Subcutaneous abdominal adipose tissue (tissue), 5 donors: Measurements from ENCODE around the gene SPRR1B.

Source experiments
- H3K27ac ChIP-seq: one replicate; pipeline ENCODE4 v1.7.0; 2013; ENCODE audit warnings: low read depth, mild to moderate bottlenecking, inconsistent platforms, low read length, moderate library complexity
- H3K27me3 ChIP-seq, 5 donors: one replicate each; pipeline ENCODE4 v1.7.0; 2013; ENCODE audit warnings: low read length in 5 of 5, inconsistent platforms in 1 of 5; ENCODE audit not compliant: control insufficient read depth in 5 of 5, insufficient read depth in 4 of 5
- H3K36me3 ChIP-seq, 5 donors: one replicate each; pipeline ENCODE4 v1.7.0; 2013; ENCODE audit warnings: low read length in 5 of 5; ENCODE audit not compliant: control insufficient read depth in 5 of 5, insufficient read depth in 5 of 5
- H3K4me1 ChIP-seq, 5 donors: one replicate each; pipeline ENCODE4 v1.7.0; 2013; ENCODE audit warnings: low read length in 5 of 5, mild to moderate bottlenecking in 3 of 5, moderate library complexity in 1 of 5; ENCODE audit not compliant: control insufficient read depth in 5 of 5, insufficient read depth in 5 of 5
- H3K4me3 ChIP-seq, 5 donors: one replicate each; pipeline ENCODE4 v1.7.0; 2013; ENCODE audit warnings: low read length in 5 of 5, low read depth in 1 of 5
- H3K9ac ChIP-seq, 5 donors: one replicate each; pipeline ENCODE4 v1.7.0; 2013; ENCODE audit warnings: low read length in 5 of 5, mild to moderate bottlenecking in 4 of 5, moderate library complexity in 3 of 5
- H3K9me3 ChIP-seq, 5 donors: one replicate each; pipeline ENCODE4 v1.7.0; 2013; ENCODE audit warnings: low read length in 5 of 5; ENCODE audit not compliant: control insufficient read depth in 5 of 5
- donor health status: healthy.
- donor health status: healthy.
- donor health status: healthy.
- donor health status: healthy.
- donor health status: healthy.

The SPRR1B gene

GRCh38 chr1:153030895-153031294 is at the start of gene SPRR1B:
SPRR1B (plus strand) TSS chr1:153031203; CDS start chr1:153032346, 1,143 bp downstream.
- H3K27ac ChIP-seq, result no peak within 1 kb of the TSS
- peaks cover 0 to 4% (median 0%) of the 10 kb centered on the region in 5 donors for H3K27me3 ChIP-seq
- no peaks in the 10 kb centered on the region for H3K4me1 ChIP-seq
- H3K4me3 ChIP-seq, result no peak within 1 kb of the TSS
- H3K9ac ChIP-seq, result no peak within 1 kb of the TSS
- no peaks in the 10 kb centered on the region for H3K36me3 ChIP-seq
- H3K9me3 ChIP-seq, result no peaks in the 10 kb centered on the region

GRCh38 chr1:152982076-152982475 is 48.9 kb upstream of the SPRR1B start:
- H3K27ac ChIP-seq, result no peak overlapping the region
- no peaks in the 10 kb centered on the region for H3K36me3 ChIP-seq
- no peak overlapping the region for H3K9ac ChIP-seq
- H3K4me1 ChIP-seq, result no peaks in the 10 kb centered on the region
- no peak overlapping the region for H3K4me3 ChIP-seq
- H3K9me3 ChIP-seq, result no peaks in the 10 kb centered on the region
- H3K27me3 ChIP-seq, result peaks cover 0 to 18% (median 2%) of the 10 kb centered on the region in 5 donors

GRCh38 chr1:152983234-152983633 is 47.8 kb upstream of the SPRR1B start:
- Histone ChIP-seq H3K36me3 (no peaks in the 10 kb centered on the region), H3K27me3 (peaks cover 0 to 18% (median 2%) of the 10 kb centered on the region in 5 donors), H3K4me3 (no peak overlapping the region), H3K4me1 (no peaks in the 10 kb centered on the region), H3K9me3 (no peaks in the 10 kb centered on the region), H3K9ac (no peak overlapping the region), H3K27ac (no peak overlapping the region)

- Histone ChIP-seq H3K4me3 (no peak within 1 kb of the TSS), H3K9ac (no peak within 1 kb of the TSS), H3K27ac (no peak within 1 kb of the TSS), H3K9me3 (no peaks in the 10 kb centered on the region), H3K4me1 (no peaks in the 10 kb centered on the region), H3K27me3 (peaks cover 0 to 18% (median 2%) of the 10 kb centered on the region in 5 donors), H3K36me3 (no peaks in the 10 kb centered on the region)
Measured at GRCh38 chr1:152983743-152984142, 47.3 kb upstream of the SPRR1B start, which contains the start of gene SPRR1A. SPRR1A (plus strand) TSS chr1:152984081; CDS start chr1:152985231, 1,150 bp downstream.

- H3K27ac ChIP-seq, result no peak overlapping the region
- H3K9ac ChIP-seq, result no peak overlapping the region
- H3K4me3 ChIP-seq, result no peak overlapping the region
- H3K36me3 ChIP-seq, result no peaks in the 10 kb centered on the region
- H3K4me1 ChIP-seq, result no peaks in the 10 kb centered on the region
- H3K9me3 ChIP-seq, result no peaks in the 10 kb centered on the region
- H3K27me3 ChIP-seq, result peaks cover 0 to 14% (median 2%) of the 10 kb centered on the region in 5 donors
Measured at GRCh38 chr1:152986578-152986977, 44.4 kb upstream of the SPRR1B start.

GRCh38 chr1:152993186-152993585 is 37.8 kb upstream of the SPRR1B start:
- Histone ChIP-seq H3K27ac (no peak overlapping the region), H3K9me3 (peaks cover 0 to 11% (median 4%) of the 10 kb centered on the region in 5 donors), H3K4me3 (no peak overlapping the region), H3K9ac (no peak overlapping the region), H3K4me1 (no peaks in the 10 kb centered on the region), H3K36me3 (no peaks in the 10 kb centered on the region), H3K27me3 (no peaks in the 10 kb centered on the region)

- Histone ChIP-seq H3K36me3 (no peaks in the 10 kb centered on the region), H3K4me1 (no peaks in the 10 kb centered on the region), H3K27ac (no peak overlapping the region)
Measured at GRCh38 chr1:152995842-152996241, 35.2 kb upstream of the SPRR1B start.

GRCh38 chr1:152996633-152997400 is 34.2 kb upstream of the SPRR1B start:
- Histone ChIP-seq H3K9me3 (peaks cover 0 to 13% (median 4%) of the 10 kb centered on the region in 5 donors), H3K27me3 (peaks cover 0 to 2% (median 0%) of the 10 kb centered on the region in 5 donors), H3K9ac (no peak overlapping the region), H3K36me3 (no peaks in the 10 kb centered on the region), H3K4me3 (no peak overlapping the region), H3K27ac (no peak overlapping the region), H3K4me1 (no peaks in the 10 kb centered on the region)

More at GRCh38 chr1:152995842-152996241, 35.2 kb upstream of the SPRR1B start:
- no peak overlapping the region for H3K4me3 ChIP-seq
- peaks cover 0 to 2% (median 0%) of the 10 kb centered on the region in 5 donors for H3K27me3 ChIP-seq
- no peak overlapping the region for H3K9ac ChIP-seq
- H3K9me3 ChIP-seq, result peaks cover 0 to 13% (median 4%) of the 10 kb centered on the region in 5 donors

GRCh38 chr1:152997901-152998300 is 33.1 kb upstream of the SPRR1B start:
- H3K4me3 ChIP-seq, result no peak overlapping the region
- peaks cover 0 to 13% (median 4%) of the 10 kb centered on the region in 5 donors for H3K9me3 ChIP-seq
- no peak overlapping the region for H3K27ac ChIP-seq
- no peaks in the 10 kb centered on the region for H3K4me1 ChIP-seq
- H3K36me3 ChIP-seq, result no peaks in the 10 kb centered on the region
- peaks cover 0 to 2% (median 0%) of the 10 kb centered on the region in 5 donors for H3K27me3 ChIP-seq
- H3K9ac ChIP-seq, result no peak overlapping the region

- no peaks in the 10 kb centered on the region for H3K36me3 ChIP-seq
- H3K27ac ChIP-seq, result no peak overlapping the region
- H3K27me3 ChIP-seq, result peaks cover 0 to 2% (median 0%) of the 10 kb centered on the region in 5 donors
- H3K4me1 ChIP-seq, result no peaks in the 10 kb centered on the region
- peaks cover 0 to 13% (median 4%) of the 10 kb centered on the region in 5 donors for H3K9me3 ChIP-seq
- no peak overlapping the region for H3K4me3 ChIP-seq
- no peak overlapping the region for H3K9ac ChIP-seq
Measured at GRCh38 chr1:152998476-152998875, 32.5 kb upstream of the SPRR1B start.
